Skeletal muscle satellite cell (primary cell): ENCODE measurements around the gene OPRL1.

ENCODE experiments used
- H3K27me3 ChIP-seq: 2 replicates; pipeline ENCODE4 v1.7.0; 2013; ENCODE audit warnings: low read length; ENCODE audit not compliant: control insufficient read depth, insufficient read depth
- H3K36me3 ChIP-seq: 2 replicates; pipeline ENCODE4 v1.7.0; 2013; ENCODE audit warnings: mild to moderate bottlenecking, control low read depth, low read length; ENCODE audit not compliant: insufficient read depth
- H3K4me1 ChIP-seq: 2 replicates; pipeline ENCODE4 v1.7.0; 2013; ENCODE audit warnings: low read length; ENCODE audit not compliant: control insufficient read depth, insufficient read depth
- H3K4me2 ChIP-seq: 2 replicates; pipeline ENCODE4 v1.7.0; 2013; ENCODE audit warnings: mild to moderate bottlenecking, low read length
- H3K4me3 ChIP-seq: 2 replicates; pipeline ENCODE4 v1.7.0; 2013; ENCODE audit warnings: low read length
- H3K9ac ChIP-seq: 2 replicates; pipeline ENCODE4 v1.7.0; 2013; ENCODE audit warnings: mild to moderate bottlenecking, low read depth, low read length, moderate library complexity
- H3K9me3 ChIP-seq: replicated peaks from 2 replicates; pipeline ENCODE4 v1.7.0; 2013; ENCODE audit warnings: mild to moderate bottlenecking, control low read depth, low read length

The OPRL1 gene

DNA sequence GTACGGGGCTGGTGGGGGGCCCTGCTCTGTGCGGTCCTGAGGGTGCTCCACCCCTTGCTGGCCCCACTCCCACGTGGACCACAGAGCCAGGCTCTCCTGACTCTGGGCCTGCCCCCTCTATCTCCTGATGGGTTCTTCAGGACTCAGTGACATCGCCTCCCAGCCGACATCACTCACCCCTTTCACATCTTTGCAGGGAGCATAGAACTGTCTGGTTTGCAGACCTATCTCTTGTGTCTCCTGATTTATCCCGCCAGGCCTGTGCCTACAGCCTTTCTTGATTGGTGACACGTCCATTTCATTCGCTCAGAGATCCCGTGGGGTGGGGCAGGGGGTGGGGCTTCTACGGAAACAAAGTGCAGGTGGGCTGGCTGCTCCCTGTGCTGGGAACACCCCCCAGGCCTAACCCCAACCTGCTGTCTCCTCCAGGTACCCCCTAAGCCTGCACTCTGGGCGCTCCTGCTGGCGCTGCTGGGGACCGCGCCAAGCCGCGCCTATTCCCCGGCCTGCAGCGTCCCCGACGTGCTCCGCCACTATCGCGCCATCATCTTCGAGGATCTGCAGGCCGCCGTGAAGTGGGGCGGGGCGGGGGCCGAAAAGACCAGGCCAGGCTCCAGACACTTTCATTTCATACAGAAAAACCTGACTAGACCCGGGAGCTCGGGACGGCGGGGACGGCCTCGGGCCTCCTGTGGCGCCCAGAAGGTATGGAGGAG lies 42.2 kb upstream of the OPRL1 start:
- Histone ChIP-seq H3K9ac (no peak overlapping the region), H3K36me3 (peaks cover 17% of the 10 kb centered on the region), H3K4me1 (peaks cover 20% of the 10 kb centered on the region), H3K4me3 (no peak overlapping the region), H3K9me3 (no peaks in the 10 kb centered on the region), H3K4me2 (no peak overlapping the region), H3K27me3 (peaks cover 53% of the 10 kb centered on the region)

DNA sequence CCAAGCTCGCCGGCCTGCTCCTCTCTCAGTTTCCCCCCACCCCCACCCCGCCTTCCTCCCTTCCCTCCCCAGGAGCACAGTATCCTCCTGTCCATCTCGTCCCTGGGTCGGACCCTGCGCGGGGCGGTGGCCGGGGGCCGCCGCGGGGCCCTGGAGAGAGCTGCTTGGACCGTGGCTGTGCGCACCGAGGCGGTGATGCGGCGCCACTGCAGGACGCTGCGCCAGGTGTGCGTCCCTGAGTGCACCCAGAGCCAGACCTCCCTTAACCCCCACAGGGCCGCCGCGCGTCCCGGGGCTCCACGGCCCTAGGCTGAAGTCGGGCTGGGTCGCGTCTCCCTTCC lies 41.7 kb upstream of the OPRL1 start:
- Histone ChIP-seq H3K4me3 (no peak overlapping the region), H3K9ac (no peak overlapping the region), H3K4me1 (peaks cover 20% of the 10 kb centered on the region), H3K9me3 (no peaks in the 10 kb centered on the region), H3K4me2 (peak overlapping the region; percentile 79), H3K27me3 (peaks cover 53% of the 10 kb centered on the region), H3K36me3 (peaks cover 11% of the 10 kb centered on the region)

DNA sequence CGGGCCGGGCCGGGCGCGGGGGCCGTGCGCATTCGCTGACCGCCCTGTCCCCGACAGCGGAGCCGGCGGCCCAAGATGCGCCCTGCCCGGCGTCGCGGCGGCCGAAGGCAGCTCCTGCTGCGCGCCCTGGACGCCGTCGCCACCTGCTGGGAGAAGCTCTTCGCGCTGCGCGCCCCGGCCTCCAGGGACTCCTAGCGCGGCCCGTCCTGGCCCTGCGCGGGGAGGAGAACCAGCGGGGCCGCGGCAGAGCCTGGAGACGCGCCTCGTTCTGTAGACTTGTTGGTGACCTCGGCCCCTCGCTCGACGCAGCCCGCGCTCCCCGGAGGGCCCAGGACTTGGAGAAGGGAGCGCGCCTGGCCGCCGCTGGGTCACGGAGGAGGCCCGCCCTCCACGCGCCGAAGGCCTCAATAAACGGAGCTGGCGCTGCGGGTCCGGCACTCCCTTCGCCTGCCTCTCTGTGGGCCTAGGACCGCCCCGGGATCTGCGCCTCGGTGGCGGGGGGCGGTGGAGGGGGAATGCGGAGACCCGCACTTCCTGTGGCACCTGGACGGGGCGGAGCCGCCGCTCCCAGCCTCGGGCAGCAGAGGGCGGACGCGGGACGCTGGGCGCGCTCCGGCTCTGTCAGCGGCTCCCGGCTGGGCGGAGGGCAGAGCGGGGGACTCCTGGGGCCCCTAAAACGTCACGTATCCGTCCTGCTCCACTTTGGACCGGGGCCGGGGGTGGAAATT lies 41.2 kb upstream of the OPRL1 start:
- Histone ChIP-seq H3K9ac (no peak overlapping the region), H3K27me3 (peaks cover 53% of the 10 kb centered on the region), H3K36me3 (peaks cover 9% of the 10 kb centered on the region), H3K4me2 (peak overlapping the region; percentile 79), H3K4me3 (peak overlapping the region; percentile 58), H3K4me1 (peaks cover 19% of the 10 kb centered on the region), H3K9me3 (no peaks in the 10 kb centered on the region)

DNA sequence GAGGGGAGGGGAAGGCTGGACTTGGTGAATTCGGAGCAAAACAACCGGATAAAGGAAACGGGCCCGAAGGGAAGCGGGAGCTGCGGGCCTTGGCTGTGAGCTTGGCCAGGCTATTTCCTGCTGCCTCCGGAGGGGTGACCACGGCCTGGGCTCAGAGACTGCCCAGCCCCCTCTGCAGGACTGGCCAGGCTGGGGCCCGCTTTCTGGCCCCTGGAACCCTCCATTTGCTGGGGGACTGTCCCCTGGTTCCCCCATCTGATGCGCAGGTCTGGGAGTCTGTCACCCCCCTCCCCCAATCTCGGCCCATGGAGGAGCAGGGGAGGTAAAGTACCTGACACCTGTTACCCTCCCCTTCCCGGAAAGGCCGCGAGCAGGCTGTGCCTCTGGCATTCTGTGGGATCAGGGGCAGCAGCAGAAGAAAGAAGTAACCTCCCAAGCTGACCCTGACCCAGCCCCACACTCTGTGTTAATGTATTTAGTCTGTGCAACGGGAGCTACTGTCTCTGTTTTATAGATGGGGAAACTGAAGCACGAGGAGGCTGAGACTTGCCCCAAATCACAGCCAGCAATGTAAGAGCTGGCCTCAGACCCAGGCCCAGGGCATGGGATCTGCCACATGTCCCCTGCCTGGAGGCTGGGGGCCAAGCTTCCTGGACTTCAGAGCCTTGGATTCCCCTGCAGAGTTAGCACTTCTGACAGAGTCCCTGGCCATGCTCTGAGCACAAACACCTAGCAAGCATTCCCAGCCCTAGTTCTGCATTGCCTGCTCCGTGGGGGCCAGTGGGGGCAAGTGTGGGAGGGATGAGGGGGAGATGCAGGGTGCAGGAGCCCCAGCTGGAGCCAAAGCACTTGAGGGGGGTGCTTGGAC lies 40.4 kb upstream of the OPRL1 start:
- Histone ChIP-seq H3K9me3 (no peaks in the 10 kb centered on the region), H3K4me3 (peak overlapping the region; percentile 58), H3K36me3 (peaks cover 1% of the 10 kb centered on the region), H3K9ac (no peak overlapping the region), H3K4me1 (peaks cover 14% of the 10 kb centered on the region), H3K27me3 (peaks cover 53% of the 10 kb centered on the region), H3K4me2 (peak overlapping the region; percentile 79)

DNA sequence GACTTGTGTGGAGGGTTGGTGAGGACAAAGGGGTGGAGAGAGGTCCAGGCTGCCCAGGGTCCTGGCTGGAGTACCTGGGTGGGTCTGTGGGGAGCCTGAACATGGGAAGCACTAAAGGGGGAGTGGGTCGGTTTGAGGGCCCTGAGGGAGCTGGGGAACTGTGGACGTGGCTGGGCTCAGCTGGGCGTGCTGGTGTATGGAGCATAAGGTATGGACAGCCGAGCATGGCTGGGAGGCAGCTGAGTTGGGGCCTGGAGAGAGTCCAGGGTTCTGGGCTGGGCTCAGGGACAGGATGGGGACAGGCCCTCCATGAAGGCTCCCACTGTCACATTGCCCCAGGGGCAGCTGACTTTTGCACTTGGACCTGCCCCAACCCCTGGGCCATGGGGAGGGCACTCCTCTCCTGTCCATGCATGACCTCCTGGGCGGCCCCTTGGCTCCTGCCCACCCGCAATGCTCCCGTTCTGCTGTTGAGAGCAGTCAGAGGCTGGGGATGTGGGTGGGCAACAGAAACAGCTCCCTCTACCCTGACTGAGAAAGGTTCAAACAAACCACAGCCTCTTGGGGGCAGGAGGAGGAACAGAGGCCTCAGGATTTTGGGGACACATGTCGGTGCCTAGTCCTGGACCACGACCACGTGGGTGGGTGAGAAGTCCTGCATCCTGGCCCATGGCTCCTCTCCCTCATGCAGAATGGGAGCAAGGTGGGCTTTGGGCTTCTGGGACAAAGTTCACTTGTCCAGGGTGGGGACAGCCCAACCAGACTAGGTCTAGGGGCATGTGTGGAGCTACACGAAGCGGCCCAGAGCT lies 39.4 kb upstream of the OPRL1 start:
- H3K9ac ChIP-seq, result no peak overlapping the region
- H3K9me3 ChIP-seq, result no peaks in the 10 kb centered on the region
- no peak overlapping the region for H3K4me2 ChIP-seq
- peaks cover 19% of the 10 kb centered on the region for H3K4me1 ChIP-seq
- no peaks in the 10 kb centered on the region for H3K36me3 ChIP-seq
- no peak overlapping the region for H3K4me3 ChIP-seq
- peaks cover 57% of the 10 kb centered on the region for H3K27me3 ChIP-seq

DNA sequence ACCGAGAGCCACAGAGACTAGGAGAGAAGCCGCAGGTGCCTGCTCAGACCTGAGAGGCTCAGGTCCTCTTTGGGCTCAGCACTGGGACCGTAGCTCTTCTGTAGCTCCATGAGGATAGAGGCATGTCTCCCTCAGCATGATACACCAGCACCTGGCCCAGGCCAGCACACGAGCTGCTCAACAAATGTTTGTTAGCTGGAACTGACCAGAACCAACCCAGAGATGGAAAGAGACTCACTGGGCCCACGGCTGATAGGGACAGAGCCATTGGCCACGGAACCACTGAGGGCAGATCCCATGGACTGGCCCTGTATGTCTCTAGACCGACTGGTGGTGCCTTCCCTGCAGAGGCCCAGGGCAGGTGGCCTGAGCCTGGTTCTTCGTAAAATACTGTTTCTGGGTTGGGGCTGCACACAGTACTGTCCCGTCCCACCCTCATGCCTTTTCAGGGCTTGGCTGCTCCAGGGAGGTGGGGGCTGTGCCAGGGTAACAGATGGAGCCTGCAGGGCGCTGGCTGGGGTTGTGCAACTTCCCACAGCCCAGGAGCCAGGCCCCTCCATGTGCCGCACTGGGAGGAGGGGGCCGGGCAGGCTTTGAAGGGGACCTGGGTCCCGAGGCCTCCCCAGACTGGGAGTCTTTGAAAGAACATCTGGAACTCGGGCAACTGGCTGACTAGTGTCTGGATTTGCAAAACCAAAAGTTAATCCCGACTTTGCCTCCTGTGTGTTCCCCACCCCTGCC lies 38.7 kb upstream of the OPRL1 start:
- Histone ChIP-seq H3K4me1 (peaks cover 19% of the 10 kb centered on the region), H3K4me3 (no peak overlapping the region), H3K9me3 (no peaks in the 10 kb centered on the region), H3K27me3 (peaks cover 62% of the 10 kb centered on the region), H3K4me2 (no peak overlapping the region), H3K9ac (no peak overlapping the region), H3K36me3 (no peaks in the 10 kb centered on the region)

DNA sequence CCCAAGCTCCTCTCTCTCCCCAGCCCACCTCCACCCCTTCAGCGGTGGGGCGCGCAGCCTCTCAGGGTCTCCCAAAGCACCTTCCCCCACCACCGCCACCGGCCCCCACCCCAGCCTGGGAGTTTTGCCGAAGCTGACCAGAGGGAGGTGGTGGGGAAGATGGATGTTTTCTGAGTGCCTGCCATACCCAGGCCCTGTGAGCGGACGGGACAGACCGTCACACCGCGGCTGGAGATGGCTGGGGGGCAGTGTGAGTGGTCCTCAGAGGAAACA lies 38.2 kb upstream of the OPRL1 start:
- H3K27me3 ChIP-seq, result peaks cover 62% of the 10 kb centered on the region
- no peaks in the 10 kb centered on the region for H3K36me3 ChIP-seq
- H3K4me1 ChIP-seq, result peaks cover 19% of the 10 kb centered on the region
- no peak overlapping the region for H3K9ac ChIP-seq
- H3K4me2 ChIP-seq, result peak overlapping the region; percentile 73
- H3K9me3 ChIP-seq, result no peaks in the 10 kb centered on the region
- no peak overlapping the region for H3K4me3 ChIP-seq

DNA sequence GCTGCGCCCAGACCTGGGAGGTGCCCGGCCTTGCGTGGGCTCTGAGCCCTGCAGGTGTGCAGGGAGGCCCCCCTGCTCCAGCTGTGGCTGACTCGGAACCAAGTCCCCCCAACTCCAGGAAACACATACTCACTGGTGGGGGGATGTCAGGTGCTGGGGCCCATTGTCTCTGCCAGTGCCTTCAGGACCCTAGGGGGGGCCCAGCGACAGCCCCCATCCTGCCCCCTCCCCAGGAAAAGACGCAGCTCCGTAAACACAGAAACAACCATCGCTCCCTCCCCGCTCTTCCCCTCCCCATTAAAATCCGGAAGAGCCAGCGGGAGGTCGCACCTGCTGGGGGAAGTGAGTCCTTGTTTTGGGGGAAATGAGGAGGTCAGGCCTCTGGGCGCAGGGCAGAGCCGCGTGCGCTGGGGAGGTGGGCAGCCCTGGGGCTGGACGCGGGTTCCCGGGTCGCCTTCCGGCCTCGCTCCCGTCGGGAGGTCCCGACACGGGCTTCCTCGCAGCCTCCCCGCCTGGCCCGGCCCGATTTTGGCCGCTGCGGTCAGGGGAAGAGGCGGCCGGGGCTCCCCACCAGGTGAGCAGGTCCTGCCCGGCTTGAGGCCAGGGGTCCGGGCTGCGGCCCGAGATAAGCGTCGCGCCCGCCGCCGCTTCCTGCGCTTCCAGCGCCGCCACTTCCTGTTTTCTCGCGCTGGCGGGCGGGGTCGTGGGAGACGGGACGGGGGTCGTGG lies 37.7 kb upstream of the OPRL1 start:
- H3K4me1 ChIP-seq, result peaks cover 19% of the 10 kb centered on the region
- H3K9ac ChIP-seq, result no peak overlapping the region
- H3K36me3 ChIP-seq, result no peaks in the 10 kb centered on the region
- no peaks in the 10 kb centered on the region for H3K9me3 ChIP-seq
- H3K4me2 ChIP-seq, result peak overlapping the region; percentile 73
- H3K4me3 ChIP-seq, result peak overlapping the region; percentile 53
- peaks cover 62% of the 10 kb centered on the region for H3K27me3 ChIP-seq

DNA sequence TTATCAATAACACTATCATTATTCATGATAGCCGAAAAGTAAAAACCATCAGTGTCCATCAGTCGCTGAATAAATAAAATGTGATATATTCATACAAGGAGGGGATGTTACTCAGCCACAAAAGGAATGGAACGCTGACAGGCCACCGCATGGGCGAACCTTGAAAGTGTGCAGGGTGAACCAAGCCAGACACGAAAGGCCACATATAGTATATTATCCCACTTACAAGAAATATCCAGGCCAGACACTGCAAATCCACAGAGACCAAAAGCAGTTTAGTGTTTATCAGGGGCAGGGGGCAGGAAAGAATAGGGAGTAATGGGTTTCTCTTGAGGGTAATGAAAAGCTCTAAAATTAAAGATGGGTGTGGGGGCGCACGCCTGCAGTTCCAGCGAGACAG lies 36.1 kb upstream of the OPRL1 start:
- Histone ChIP-seq H3K9me3 (no peaks in the 10 kb centered on the region), H3K27me3 (peaks cover 65% of the 10 kb centered on the region), H3K4me1 (peaks cover 17% of the 10 kb centered on the region), H3K36me3 (no peaks in the 10 kb centered on the region), H3K4me2 (no peak overlapping the region), H3K4me3 (no peak overlapping the region), H3K9ac (no peak overlapping the region)

DNA sequence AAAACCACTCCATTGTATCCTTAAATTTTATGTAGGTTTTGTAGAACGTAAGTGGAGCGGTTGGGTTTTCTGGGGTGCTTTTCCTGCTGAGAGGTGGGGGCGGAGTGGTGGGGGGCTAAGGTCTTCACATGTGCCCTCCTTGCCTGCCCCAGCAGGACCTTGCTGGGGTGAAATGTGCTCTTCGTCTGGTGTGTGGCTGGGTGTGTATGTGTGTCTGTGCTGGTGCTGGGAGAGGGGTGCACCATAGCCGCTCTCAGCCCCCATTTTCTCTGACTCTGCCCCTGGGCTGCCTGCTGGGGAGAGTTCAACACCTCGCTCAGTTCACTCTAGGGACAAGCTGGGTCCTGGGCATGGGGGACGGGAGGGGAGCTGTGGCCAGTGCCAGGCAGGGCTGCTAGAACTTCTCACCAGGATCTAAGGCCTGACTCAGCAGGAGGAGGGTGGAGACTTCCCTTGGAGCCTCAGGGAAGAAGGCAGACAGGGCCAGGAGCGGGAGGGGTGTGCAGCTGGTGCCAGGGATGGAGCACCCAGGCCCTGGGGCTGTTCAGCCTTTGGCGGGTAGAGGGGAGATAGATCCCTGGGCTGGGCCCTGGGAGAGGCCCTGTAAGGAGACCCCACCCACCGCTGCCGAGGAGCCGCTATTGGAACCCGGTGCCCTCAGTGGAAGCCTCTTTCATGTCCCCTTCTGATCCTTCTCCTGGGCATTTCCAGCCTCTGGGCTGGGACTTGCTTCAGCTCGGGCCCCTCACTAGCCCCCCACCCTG lies 35.2 kb upstream of the OPRL1 start:
- no peak overlapping the region for H3K4me2 ChIP-seq
- H3K27me3 ChIP-seq, result peaks cover 59% of the 10 kb centered on the region
- H3K9me3 ChIP-seq, result no peaks in the 10 kb centered on the region
- no peak overlapping the region for H3K9ac ChIP-seq
- H3K4me1 ChIP-seq, result peaks cover 13% of the 10 kb centered on the region
- no peaks in the 10 kb centered on the region for H3K36me3 ChIP-seq
- H3K4me3 ChIP-seq, result no peak overlapping the region
